Activated T-cell treated with anti-CD3 and anti-CD28 coated beads, Interleukin-2, amount 50 U/mL, for 1 hour (primary cell): Measurements from ENCODE around the gene RHOU.
"Not testable (repeated sequence)": the region's sequence is repeated elsewhere in the genome, so short reads cannot be mapped to it uniquely, and the experiment has no call there.

ENCODE experiments used
- DNase-seq: peaks from one replicate; pipeline ENCODE4 v3.0.0-alpha.2; 2020

Gene RHOU

DNA sequence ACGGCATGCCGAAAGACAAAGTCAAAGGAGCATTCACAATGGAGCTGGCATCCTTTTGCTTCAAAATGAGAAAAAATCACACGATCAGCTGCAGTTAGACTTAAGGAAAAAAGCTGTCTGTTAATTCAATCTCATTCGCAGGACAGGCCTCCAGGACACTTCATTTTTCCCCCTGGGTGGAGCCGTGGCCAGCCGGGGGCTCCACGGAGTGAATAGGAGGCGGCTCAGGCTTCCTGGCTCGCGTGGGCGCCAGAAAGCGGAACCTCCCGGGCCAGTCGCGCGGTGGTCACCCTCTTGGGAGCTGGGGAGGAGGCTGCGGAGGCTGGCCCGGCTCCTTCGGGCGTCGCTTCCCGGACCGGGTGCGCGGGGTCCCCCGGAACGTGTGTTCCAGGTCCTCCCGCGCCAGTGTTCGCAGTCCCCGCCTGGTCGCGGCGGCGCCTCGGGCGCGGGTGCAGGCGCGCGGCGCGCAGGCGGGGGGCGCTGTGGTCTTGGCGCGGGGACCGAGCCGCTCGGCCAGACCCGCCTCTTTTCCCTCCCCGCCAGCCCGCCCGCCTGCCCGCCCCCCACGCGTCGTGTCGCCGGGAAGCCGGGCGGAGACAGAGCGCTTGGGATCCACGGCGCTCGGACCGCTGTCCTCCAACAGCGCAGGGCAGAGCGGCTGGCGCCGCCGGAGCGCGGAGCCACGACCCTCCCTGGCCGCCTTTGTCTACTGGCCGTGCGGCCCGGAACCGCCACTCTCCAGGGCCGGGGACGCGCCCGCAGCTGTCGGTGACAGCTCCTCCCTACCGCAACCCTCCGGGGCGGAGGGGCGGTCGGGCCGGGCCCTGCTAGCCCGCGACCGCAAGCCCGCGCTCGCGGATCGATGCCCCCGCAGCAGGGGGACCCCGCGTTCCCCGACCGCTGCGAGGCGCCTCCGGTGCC lies at the start of gene RHOU:
Gene RHOU, plus strand, starts transcription at position 599 of the 921 bp plus-strand sequence. Its CDS starts 264 bp downstream, at position 863.
- peak; percentile 79 for DNase-seq

DNA sequence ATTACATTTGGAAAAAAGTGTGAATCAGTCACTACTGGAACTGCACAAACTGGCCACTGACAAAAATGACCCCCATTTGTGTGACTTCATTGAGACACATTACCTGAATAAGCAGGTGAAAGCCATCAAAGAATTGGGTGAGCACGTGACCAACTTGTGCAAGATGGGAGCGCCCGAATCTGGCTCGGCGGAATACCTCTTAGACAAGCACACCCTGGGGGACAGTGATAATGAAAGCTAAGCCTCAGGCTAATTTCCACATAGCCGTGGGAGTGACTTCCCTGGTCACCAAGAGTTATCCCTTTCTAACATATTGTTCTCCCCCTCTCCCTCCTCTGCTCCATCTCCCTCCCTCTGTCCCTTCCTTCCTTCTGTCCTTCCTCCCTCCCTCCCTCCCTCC lies 47.7 kb upstream of the RHOU start:
- no peak for DNase-seq

DNA sequence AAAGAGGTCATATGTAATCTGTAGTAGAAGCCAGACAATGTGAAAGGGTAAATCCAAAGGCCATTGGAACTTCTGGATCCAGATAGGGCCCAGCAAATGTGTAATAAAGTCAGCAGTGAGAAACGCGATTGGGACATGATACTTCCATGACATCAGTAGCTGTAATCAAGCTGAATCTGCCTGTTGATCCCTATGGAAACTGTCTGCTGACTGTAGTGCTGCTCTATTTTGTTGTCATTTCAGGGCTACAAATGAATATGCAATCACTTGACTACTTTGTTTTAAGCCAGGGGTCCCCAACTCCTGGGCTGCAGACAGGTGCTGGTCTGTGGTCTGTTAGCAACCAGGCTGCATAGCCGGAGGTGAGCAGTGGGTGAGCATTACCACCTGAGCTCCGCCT lies 46.0 kb upstream of the RHOU start:
- DNase-seq = no peak

DNA sequence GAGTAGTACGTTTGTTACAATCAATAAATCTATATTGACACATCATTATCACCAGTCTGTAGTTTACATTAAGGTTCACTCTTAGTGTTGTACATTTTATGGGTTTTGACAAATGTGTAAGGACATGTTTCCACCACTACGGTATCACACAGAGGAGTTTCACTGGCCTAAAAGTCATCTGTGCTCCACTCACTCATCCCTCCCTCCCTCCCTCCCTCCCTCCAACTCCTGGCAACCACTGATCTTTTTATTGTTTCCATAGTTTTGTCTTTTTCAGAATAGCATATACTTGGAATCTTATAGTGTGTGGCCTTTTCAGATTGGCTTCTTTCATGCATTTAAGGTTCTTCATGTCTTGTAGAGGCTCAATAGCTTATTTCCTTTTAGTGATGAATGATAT lies 44.1 kb upstream of the RHOU start:
- no peak for DNase-seq

DNA sequence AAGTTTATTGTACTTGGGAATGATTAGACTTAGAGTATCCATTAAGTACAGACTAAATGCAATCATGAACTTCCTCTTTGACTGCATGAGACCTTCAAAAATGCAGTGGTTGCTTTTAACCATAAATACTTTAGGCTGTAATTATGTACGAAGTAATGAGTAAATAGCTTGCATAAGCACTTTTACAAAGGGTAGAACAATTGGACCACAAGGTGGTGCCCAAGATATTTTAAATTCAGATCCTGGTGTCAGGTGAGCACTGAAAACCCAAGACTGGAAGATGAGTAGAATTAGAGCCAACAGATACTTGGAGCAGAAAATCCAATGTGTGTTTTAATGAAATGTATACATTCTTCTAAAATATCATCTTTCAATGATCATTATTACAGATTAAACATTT lies 43.4 kb upstream of the RHOU start:
- no peak for DNase-seq

DNA sequence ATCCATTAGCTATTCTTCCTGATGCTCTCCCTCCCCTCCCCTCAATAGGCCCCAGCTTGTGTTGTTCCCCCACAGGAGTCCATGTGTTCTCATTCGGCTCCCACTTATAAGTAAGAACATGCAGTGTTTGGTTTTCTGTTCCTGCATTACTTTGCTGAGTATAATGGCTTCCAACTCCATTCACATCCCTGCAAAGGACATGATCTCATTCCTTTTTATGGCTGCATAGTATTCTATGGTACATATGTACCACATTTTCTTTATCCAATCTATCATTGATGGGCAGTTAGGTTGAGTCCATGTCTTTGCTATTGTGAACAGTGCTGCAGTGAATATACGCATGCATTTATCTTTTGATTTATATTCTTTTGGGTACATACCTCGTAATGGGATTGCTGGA lies 40.8 kb upstream of the RHOU start:
- not testable (repeated sequence) for DNase-seq

DNA sequence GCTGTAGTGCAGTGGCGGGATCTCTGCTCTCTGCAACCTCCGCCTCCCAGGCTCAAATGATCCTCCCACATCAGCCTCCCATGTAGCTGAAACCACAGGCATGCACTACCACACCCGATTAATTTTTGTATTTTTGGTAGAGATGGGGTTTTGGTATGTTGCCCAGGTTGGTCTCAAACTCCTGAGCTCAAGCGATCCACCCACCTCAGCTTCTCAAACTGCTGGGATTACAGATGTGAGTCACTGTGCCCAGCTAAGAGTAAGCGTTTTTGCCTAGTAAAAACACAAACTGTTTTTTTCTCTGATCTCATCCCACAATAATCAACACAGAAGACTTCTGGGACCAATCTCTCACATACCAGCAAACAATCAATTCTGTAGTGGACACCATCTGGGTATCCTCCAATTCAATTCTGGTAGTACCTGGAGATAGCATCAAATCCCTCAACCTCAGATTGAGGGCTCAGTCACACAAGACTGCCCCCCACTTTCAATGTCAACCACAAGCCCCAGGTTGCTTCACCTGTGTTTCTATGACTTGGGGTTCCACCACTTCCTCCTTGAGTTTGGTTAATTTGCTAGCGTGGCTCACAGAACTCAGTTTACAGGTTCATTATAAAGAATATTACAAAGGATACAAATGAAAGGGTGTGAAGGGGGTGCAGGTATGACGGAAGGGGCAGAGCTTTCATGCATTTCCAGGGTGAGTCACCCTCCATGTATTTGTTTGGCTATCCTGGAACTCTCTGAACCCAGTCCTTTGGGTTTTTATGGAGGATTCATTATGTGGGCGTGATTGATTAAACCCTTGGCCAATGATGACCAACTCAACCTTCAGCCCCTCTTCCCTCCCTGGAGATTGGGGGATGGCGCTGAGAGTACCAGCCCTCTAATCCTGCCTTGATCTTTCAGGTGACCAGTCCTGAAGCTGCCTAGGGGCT lies 40.0 kb upstream of the RHOU start:
- DNase-seq = no peak

DNA sequence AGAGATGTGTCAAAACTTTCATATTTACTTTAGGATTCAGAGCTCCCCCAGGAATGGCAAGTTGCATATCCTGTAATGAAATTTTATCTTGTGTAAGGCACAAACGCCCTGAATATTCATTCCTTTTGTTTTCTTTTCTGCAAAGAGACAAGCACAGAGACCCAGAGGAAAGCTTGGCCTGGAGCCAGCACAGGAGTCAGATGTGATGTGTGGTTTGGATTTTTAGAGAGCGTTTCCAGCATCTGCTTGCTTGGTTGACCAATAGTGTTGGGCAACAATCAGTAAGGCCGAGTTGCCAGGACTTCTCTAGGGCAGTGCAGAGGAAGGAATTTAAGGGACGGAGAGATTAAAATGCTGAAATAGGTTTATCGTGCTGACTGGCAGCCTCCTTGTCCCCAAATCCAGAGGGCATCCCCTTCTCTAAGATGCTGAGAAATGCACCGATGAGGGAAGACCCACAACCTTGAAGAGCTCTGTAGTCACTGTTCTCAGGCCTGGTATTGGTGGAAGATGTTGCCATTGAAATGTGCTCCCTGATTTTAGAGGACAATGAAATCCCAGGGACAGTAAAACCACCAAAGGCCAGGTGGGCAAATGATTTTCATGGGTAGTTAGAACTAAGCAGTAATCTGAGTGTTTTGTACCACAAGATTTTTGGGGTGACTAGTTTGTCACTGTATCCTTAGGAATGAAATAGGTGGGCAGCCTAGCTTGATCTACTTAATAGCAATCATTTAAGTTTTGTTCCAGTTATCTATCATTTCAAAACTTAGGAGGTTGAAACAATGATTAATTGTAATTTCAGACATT lies 37.9 kb upstream of the RHOU start:
- DNase-seq = no peak

DNA sequence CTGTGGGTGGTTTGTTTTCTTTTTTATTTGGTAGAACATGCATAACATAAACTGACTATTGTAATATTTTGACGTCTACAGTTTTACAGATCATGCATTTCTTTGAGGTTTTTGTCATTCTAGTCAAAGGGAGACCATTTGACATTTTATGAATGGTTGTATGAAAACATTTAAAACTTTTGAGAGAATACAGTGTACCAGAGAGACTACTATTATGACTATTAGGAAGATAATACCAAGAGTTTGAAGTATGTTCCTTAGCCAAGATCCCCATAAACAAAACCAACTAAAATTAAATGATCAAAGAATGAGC lies 37.3 kb upstream of the RHOU start:
- DNase-seq = no peak

DNA sequence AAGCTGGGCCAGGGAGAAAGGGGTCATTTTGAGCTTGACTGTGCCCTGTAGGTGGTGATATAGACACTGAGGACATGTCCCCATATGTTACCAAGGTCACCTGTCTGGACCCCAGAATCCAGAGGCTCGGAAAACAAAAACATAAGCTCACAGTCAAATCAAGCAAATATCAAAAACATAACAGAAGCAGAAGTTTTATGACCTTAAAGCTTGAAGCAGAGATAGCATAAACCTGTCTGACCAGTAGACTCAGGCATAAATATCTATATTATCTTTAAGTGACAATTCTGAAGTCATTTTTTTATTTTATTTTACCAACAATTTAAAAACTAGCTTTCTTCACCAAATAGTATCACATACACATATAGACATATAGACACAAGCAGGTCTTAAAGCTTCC lies 32.8 kb upstream of the RHOU start:
- no peak for DNase-seq

DNA sequence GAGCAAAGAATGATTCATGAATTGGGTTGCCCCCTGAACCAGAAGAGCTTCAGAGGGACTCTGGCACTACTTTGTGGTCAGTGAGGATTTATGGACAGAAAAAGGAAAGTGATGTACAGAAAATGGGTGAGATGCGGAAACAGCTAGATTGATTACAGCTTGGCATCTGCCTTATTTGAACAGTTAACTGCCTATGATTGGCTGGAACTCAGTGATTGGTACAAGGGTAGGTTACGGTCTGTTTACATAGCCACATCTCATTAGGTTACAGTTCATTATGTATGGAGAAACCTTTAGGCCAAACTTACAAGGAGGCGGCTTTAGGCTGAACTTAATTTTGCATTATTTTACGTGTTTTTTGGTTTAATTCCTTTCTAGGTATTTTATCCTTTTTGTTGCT lies 29.0 kb upstream of the RHOU start:
- no peak for DNase-seq

DNA sequence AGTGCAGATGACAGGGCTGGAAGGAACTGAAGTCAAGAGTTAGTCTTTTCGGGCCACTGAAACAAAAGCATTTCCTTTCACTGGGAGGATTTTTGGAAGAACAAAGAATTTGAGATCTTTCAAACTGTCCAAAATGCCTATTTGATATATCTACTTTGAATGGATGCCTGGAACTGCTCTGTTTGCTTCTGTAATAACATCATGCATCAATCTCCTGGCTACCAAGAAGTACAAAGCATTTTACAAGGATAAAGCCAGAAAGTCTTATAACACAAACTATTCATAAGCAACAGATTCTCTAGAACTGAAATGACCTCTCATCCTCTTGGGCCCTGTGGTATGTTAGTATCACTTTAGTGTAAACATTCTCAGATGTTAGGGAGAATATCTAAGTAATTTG lies 18.2 kb upstream of the RHOU start:
- no peak for DNase-seq

DNA sequence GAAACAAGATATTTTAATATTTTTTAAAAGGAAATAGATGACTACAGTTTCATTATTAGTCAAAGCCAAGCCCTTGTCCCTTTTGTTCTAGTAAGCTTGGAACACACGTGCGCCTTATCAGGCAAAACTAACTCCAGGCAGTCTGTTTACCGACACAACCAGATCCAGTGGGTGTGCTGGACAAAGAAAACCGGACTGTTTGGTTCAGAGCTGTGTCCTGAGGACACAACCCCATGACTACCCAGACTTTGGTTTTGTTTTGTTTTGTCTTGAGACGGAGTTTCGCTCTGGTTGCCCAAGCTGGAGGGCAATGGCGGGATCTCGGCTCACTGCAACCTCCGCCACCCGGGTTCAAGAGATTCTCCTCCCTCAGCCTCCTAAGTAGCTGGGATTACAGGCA lies 13.9 kb upstream of the RHOU start:
- DNase-seq = no peak

DNA sequence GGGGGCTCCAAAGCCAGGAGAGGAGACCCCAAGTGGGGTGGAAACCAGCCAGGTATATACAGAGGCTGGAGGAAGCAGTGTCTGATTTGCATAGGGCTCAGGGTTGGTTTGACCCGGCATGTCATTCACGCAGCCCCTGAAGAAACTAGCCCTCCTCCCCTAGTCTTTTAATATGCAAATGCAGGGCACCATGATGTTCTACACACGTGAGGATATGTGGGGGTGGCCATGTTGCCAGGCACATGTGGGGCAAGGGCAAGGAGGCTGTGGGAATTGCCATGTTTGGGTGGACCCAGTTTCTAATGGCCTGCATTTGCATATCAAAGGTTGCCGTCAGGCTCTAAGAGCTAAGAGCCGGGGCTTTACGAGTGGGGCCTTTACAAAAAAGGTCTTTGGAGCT lies 12.0 kb upstream of the RHOU start:
- DNase-seq = no peak

DNA sequence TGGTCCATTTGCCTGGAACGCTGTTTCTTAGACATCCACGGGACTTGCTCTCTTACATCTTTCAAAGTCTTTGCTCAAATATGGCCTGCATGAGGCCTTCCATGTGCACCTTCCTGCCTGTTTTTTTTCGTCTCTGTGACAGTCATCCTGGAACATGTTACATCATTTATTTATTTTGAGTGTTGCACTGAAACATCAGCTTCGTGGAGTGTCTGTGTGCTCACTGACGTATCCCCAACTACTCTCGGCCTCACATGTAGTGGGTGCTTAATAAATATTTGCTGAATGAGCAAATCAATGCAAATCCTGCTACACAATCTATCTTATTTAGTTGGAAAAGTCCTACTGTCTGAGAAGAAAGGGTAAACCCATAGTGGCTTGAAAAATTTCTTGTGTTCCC lies 11.4 kb upstream of the RHOU start:
- DNase-seq = no peak

DNA sequence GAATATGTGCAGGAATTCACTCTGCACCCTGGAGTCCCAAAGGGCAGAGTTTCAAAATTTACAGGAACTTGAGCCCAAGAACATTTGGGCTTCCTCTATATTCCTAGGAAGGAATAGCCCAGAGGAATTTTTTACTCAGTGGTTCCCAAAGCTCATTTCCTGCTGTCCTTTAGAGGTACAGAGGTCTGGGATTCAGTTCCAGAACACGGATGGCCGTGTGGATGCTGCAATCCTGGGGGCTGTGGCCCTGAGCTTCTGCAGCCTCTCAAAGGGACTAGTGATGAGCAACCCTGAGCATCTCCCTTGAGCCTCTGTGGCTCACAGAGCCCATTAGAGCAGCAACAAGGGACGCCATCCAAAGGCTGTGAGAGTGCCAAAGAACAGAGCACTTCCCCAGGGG lies 10.1 kb upstream of the RHOU start:
- no peak for DNase-seq

DNA sequence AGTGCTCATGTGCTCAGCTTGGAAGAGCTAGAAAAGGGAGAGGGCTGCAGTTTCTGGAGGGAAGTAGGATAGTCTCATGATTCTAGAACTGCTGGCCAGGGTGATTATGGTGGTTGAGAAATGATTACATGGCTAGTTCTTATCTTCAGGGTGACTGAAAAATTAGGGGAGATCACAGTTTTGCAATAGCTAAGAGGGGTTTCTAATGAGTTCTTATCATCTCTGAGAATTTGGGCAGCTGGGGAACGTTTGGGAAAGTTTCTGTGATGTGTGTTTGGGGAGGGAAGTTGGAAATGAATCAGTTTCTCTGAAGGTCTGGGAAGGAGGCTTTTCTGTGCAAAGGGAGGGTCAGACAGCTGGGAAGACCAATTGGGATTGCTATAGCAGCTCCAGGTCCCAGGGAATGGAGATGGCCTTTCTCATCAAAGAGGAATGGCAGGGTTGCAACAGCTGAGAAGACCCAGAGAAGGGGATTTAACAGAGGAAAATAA lies 7.6 kb upstream of the RHOU start:
- DNase-seq = no peak

DNA sequence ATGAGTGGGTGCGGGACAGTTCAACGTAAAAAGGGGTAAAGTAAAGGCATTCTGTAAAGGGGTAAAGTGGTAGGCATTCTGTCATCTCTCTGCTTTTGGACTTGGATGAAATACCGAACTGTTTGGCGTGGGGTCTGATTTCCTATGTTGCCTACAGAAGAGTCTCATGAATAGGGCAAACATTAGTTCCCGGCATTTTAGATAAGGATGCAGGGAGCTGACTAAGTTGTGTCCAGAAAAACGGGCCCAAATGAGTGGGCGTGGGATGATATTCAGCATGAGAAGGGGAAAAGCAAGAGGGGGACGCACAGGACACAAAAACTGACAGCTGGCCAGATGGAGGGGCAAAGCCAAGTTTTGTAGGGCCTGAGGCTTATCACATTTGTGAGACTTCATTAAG lies 2.9 kb upstream of the RHOU start:
- no peak for DNase-seq

DNA sequence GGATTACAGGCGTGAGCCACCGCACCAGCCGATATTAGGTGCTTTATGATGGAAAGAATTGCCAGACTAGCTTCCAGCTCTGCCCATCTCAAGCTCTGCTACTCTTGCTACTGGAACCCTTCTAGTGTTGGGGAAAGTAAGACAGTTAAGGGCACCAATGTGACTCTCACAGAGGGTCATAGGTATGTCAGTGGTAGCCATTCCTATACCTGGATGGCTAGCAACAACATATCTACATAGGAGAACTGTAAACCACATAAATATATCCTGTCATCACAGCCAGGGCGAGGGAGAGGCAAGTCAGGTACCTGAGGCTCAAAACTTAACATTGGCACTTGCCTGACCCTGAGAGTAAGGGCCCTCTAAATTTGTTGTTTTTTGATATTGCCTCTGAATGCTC lies 1.7 kb upstream of the RHOU start:
- DNase-seq = no peak

DNA sequence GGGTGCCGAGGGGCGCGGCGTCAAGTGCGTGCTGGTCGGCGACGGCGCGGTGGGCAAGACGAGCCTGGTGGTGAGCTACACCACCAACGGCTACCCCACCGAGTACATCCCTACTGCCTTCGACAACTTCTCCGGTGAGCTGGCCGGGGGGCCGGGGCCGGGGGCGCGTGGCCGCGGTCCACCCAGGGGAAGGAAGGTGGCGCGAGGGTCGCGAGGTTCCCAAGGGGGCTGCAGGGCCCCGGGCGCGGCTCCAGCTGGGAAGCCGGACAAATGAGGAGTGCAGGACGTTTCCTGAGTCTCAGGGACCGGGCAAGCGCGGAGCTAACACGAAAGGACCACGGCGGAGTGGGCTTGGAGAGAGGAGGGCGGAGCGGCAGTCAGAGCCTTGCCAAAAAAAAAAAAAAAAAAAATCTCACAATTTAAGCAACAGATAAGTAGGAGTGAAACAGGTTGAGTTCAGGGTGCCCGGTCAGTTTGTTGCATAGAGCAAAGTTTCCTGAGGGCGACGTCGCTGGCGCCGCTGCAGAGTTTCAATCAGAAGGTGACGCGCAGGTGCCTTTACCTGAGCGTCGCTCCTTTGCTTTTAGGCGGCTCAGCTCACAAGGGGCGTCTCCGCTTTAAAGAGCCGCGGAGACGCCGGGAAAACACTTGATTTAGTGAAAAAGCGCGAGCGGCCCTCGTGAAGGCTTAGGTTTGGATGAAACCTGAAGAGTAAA lies 750 bp downstream of the RHOU start:
- DNase-seq = peak; percentile 47

DNA sequence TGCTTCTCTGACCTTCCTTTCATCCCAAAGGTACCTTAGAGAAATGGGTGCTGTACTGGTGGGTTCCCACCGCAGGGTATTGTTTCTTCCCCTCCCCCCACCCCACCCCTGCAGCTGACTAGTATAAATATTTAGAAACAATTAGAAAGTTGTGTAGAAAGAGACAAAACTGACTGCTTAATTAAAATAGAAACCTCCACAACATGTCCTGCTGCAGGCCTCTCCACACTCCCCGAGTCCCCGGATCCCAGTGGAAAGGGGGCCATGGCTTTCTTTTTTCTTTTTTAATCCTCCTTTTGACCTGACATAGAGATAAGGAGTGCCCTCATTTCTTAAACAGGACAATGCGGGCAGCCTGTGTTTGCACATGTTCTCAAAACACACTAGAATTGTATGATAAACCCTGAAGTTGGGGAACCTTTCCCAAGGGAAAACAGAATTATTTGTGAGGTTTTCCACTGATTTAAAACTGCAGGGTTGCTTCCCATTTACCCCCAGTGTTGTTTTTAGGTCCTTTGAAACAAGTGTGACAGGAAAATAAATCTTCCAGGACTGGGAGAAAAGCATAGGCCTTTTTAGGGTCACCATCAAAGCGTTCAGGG lies 1.7 kb downstream of the RHOU start:
- DNase-seq = no peak

DNA sequence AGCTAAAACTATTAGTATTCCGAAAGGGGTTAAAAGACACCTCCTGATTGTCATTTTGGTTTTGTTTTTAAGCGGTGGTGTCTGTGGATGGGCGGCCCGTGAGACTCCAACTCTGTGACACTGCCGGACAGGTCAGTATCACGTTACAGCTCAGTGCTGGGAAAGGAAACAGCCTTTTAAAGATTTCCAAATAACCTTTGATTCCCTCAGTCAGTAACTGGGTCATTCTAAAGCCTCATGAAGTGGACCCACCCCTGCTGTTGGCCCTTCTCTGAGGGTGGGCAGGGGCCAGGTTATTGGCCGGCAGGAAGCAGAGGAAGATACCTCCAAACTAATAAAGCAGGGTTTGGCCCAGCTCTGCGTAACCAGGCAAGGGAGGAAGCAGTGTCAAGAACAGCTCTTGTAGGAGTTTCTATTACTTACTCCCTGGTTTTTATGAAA lies 2.3 kb downstream of the RHOU start:
- no peak for DNase-seq
